DND-41 (cell line): Measurements from ENCODE around the gene TMEM150A.

ENCODE experiments used
- CTCF ChIP-seq: IDR thresholded peaks from 2 replicates; pipeline ENCODE4 v1.5.1; 2012; ENCODE audit warnings: borderline replicate concordance, low read length, moderate library complexity, mild to moderate bottlenecking; ENCODE audit not compliant: poor library complexity, severe bottlenecking; ENCODE audit errors: extremely low read depth
- EZH2 ChIP-seq: IDR thresholded peaks from 3 replicates; pipeline ENCODE4 v1.6.1; 2012; ENCODE audit warnings: borderline replicate concordance, low read depth, mild to moderate bottlenecking, moderate library complexity, low read length, inconsistent platforms; ENCODE audit not compliant: severe bottlenecking

GRCh38 chr2:85575739-85576138, 26.8 kb downstream of the TMEM150A start:
- TF ChIP-seq CTCF (no peak), EZH2 (no peak)
